ENCODE results near the gene LDHD. TPM values are rescaled to one million over a fixed set of nuclear protein-coding genes. Genes with fewer than 3 reads are reported as not detected.
A peak's percentile ranks its signal among the peaks of the same experiment; 100 is the strongest.

Gene LDHD
- total RNA-seq, 1 donor from 2014 or later = 0.89 TPM

- Mint-ChIP-seq H3K27ac (no peak overlapping the region), H3K4me3 (ENCODE audit: low read depth) (no peak overlapping the region), H3K9me3 (ENCODE audit: low read depth) (no peaks in the 10 kb centered on the region), H3K4me1 (ENCODE audit: low read depth) (peaks cover 9% of the 10 kb centered on the region), H3K27me3 (no peaks in the 10 kb centered on the region), H3K36me3 (ENCODE audit: insufficient read depth) (no peaks in the 10 kb centered on the region)
- DNase-seq (ENCODE audit: low spot score, unreplicated experiment) = no peak
- no peak for TF ChIP-seq CTCF (IDR thresholded peaks at IDR 0.05; ENCODE audit: unreplicated experiment)
These were observed 2.2 kb downstream of the LDHD start for GRCh38 chr16:75114179-75114945.

GRCh38 chr16:75113541-75114121 lies 2.9 kb downstream of the LDHD start:
- H3K36me3 Mint-ChIP-seq (ENCODE audit: insufficient read depth) = no peaks in the 10 kb centered on the region
- no peak for TF ChIP-seq CTCF (IDR thresholded peaks at IDR 0.05; ENCODE audit: unreplicated experiment)
- peaks cover 9% of the 10 kb centered on the region for H3K4me1 Mint-ChIP-seq (ENCODE audit: low read depth)
- DNase-seq (ENCODE audit: low spot score, unreplicated experiment) = no peak
- H3K27me3 Mint-ChIP-seq = no peaks in the 10 kb centered on the region
- H3K4me3 Mint-ChIP-seq (ENCODE audit: low read depth) = no peak overlapping the region
- H3K9me3 Mint-ChIP-seq (ENCODE audit: low read depth) = no peaks in the 10 kb centered on the region
- H3K27ac Mint-ChIP-seq = no peak overlapping the region

GRCh38 chr16:75112734-75113491 lies 3.7 kb downstream of the LDHD start:
- H3K36me3 Mint-ChIP-seq (ENCODE audit: insufficient read depth) = peaks cover 3% of the 10 kb centered on the region

GRCh38 chr16:75111961-75112733 lies 4.4 kb downstream of the LDHD start:
- no peak for TF ChIP-seq CTCF (IDR thresholded peaks at IDR 0.05; ENCODE audit: unreplicated experiment)
- no peak for DNase-seq (ENCODE audit: low spot score, unreplicated experiment)
- Mint-ChIP-seq H3K4me1 (ENCODE audit: low read depth) (peaks cover 9% of the 10 kb centered on the region), H3K36me3 (ENCODE audit: insufficient read depth) (peaks cover 3% of the 10 kb centered on the region), H3K9me3 (ENCODE audit: low read depth) (no peaks in the 10 kb centered on the region), H3K27ac (peak overlapping the region; percentile 88), H3K27me3 (no peaks in the 10 kb centered on the region), H3K4me3 (ENCODE audit: low read depth) (no peak overlapping the region)

More at GRCh38 chr16:75112734-75113491, 3.7 kb downstream of the LDHD start:
- Mint-ChIP-seq H3K9me3 (ENCODE audit: low read depth) (no peaks in the 10 kb centered on the region), H3K27ac (no peak overlapping the region), H3K4me3 (ENCODE audit: low read depth) (no peak overlapping the region), H3K27me3 (no peaks in the 10 kb centered on the region), H3K4me1 (ENCODE audit: low read depth) (peaks cover 9% of the 10 kb centered on the region)
- TF ChIP-seq CTCF (IDR thresholded peaks at IDR 0.05; ENCODE audit: unreplicated experiment) = no peak
- DNase-seq (ENCODE audit: low spot score, unreplicated experiment) = no peak

- peak overlapping the region; percentile 88 for H3K27ac Mint-ChIP-seq
- no peak for TF ChIP-seq CTCF (IDR thresholded peaks at IDR 0.05; ENCODE audit: unreplicated experiment)
- no peaks in the 10 kb centered on the region for H3K9me3 Mint-ChIP-seq (ENCODE audit: low read depth)
- DNase-seq (ENCODE audit: low spot score, unreplicated experiment) = no peak
- H3K36me3 Mint-ChIP-seq (ENCODE audit: insufficient read depth) = peaks cover 3% of the 10 kb centered on the region
- H3K4me3 Mint-ChIP-seq (ENCODE audit: low read depth) = no peak overlapping the region
- peaks cover 9% of the 10 kb centered on the region for H3K4me1 Mint-ChIP-seq (ENCODE audit: low read depth)
- no peaks in the 10 kb centered on the region for H3K27me3 Mint-ChIP-seq
These were observed 5.1 kb downstream of the LDHD start for GRCh38 chr16:75111514-75111940.

Data from progenitor cell of endocrine pancreas (in vitro differentiated cells).